Colonic mucosa (tissue), 4 donors: ENCODE measurements around the gene YIPF2. TPM values are rescaled to one million over a fixed set of nuclear protein-coding genes. Genes with fewer than 3 reads are reported as not detected.
"Not testable (repeated sequence)": the region's sequence is repeated elsewhere in the genome, so short reads cannot be mapped to it uniquely, and the experiment has no call there.

Source experiments
- DNase-seq: peaks from one replicate; pipeline ENCODE4 v3.0.0-alpha.2; 2020
- H3K27ac ChIP-seq: fragments of 200-600 bp; one replicate; pipeline ENCODE4 v1.8.0; 2021
- H3K27me3 ChIP-seq: fragments of 200-600 bp; one replicate; pipeline ENCODE4 v1.8.0; 2021
- H3K36me3 ChIP-seq: fragments of 200-600 bp; one replicate; pipeline ENCODE4 v1.8.0; 2021
- H3K4me1 ChIP-seq: fragments of 200-600 bp; one replicate; pipeline ENCODE4 v1.8.0; 2021; ENCODE audit warnings: mild to moderate bottlenecking
- H3K4me3 ChIP-seq: fragments of 200-600 bp; one replicate; pipeline ENCODE4 v1.8.0; 2021
- H3K9ac ChIP-seq, 2 donors: one replicate each; pipeline ENCODE4 v1.7.0; 2013; ENCODE audit warnings: control low read depth in 2 of 2, low read depth in 2 of 2, low read length in 2 of 2
- H3K9me3 ChIP-seq: fragments of 200-600 bp; one replicate; pipeline ENCODE4 v1.8.0; 2021
- CTCF ChIP-seq: fragments of 200-600 bp; IDR thresholded peaks from one replicate; pipeline ENCODE4 v1.8.0; 2022; ENCODE audit warnings: antibody characterized with exemption, mild to moderate bottlenecking
- intact Hi-C: fragments of 100-400 bp; cut with DNase I; formaldehyde crosslinking; loops from one replicate; pipeline ENCODE4 v1.14.1; 2022
- total RNA-seq, 2 donors: library from RNA; stranded (reverse); fragmentation: NEBNext Ultra II Directional in 1 of 2; extraction: Animal tissue kit (Norgen Biotek cat#: 25700) in 1 of 2; gene quantifications; one replicate each; pipeline ENCODE4 v1.2.1, GENCODE V29; 2021
- donor health status: healthy.
- donor health status: DM: no; HTN: no; CAD: no.
- donor health status: DM: no; HTN: no; CAD: no.

The YIPF2 gene
- total RNA-seq, 2 donors from 2014 or later = 64.4 to 71.3 TPM

GRCh38 chr19:10963865-10964264 lies 35.4 kb upstream of the YIPF2 start:
- no peak for DNase-seq
- Histone ChIP-seq H3K9ac (no peak overlapping the region), H3K27me3 (no peaks in the 10 kb centered on the region), H3K4me3 (no peak overlapping the region), H3K9me3 (no peaks in the 10 kb centered on the region), H3K4me1 (peaks cover 9% of the 10 kb centered on the region), H3K36me3 (no peaks in the 10 kb centered on the region), H3K27ac (no peak overlapping the region)
- no peak for TF ChIP-seq CTCF
- intact Hi-C loops = no loop called here

GRCh38 chr19:10962863-10963262 lies 34.4 kb upstream of the YIPF2 start:
- no peak for TF ChIP-seq CTCF
- Histone ChIP-seq H3K36me3 (no peaks in the 10 kb centered on the region), H3K27me3 (no peaks in the 10 kb centered on the region), H3K4me1 (no peaks in the 10 kb centered on the region), H3K4me3 (no peak overlapping the region), H3K9me3 (no peaks in the 10 kb centered on the region), H3K27ac (no peak overlapping the region), H3K9ac (no peak overlapping the region)
- DNase-seq = no peak
- intact Hi-C loops = no loop called here

GRCh38 chr19:10961073-10961860 lies 32.8 kb upstream of the YIPF2 start:
- no peaks in the 10 kb centered on the region for H3K9me3 ChIP-seq
- peak overlapping the region; percentile 74 to 84 for H3K9ac ChIP-seq
- H3K27ac ChIP-seq = peak overlapping the region; percentile 71
- peak; percentile 43 for DNase-seq
- no peaks in the 10 kb centered on the region for H3K36me3 ChIP-seq
- peak overlapping the region; percentile 93 for H3K4me3 ChIP-seq
- no peaks in the 10 kb centered on the region for H3K4me1 ChIP-seq
- intact Hi-C loops = no loop called here
- no peaks in the 10 kb centered on the region for H3K27me3 ChIP-seq
- TF ChIP-seq CTCF = no peak

- Histone ChIP-seq H3K27me3 (no peaks in the 10 kb centered on the region), H3K27ac (peak within 1 kb of the TSS; percentile 83), H3K4me1 (no peaks in the 10 kb centered on the region), H3K36me3 (no peaks in the 10 kb centered on the region), H3K9ac (peak within 1 kb of the TSS; percentile 84), H3K9me3 (no peaks in the 10 kb centered on the region), H3K4me3 (peak within 1 kb of the TSS; percentile 93)
- intact Hi-C loops = no loop called here
- no peak for TF ChIP-seq CTCF
- peak; percentile 97 for DNase-seq
These were observed 32.1 kb upstream of the YIPF2 start, which contains the start of gene SMARCA4 for GRCh38 chr19:10960314-10961072. Gene SMARCA4 (plus strand): TSS chr19:10961030. CDS start chr19:10984152, 23,122 bp downstream.

- DNase-seq, H3K9ac ChIP-seq, H3K4me3 ChIP-seq, H3K27me3 ChIP-seq, intact Hi-C loops, H3K36me3 ChIP-seq, H3K4me1 ChIP-seq, H3K9me3 ChIP-seq: not testable (repeated sequence)
- H3K27ac ChIP-seq = peak overlapping the region; percentile 83
These were observed 31.0 kb upstream of the YIPF2 start for GRCh38 chr19:10959277-10959968.
